Kidney tubule cell (primary cell): ENCODE data around the gene SLC25A47.
"Not testable (repeated sequence)": the region's sequence is repeated elsewhere in the genome, so short reads cannot be mapped to it uniquely, and the experiment has no call there.

Experiments
- DNase-seq: peaks from one replicate; pipeline ENCODE4 v3.0.0-alpha.2; 2018; ENCODE audit warnings: low spot score

The SLC25A47 gene

GRCh38 chr14:100323121-100323941 is at the start of gene SLC25A47:
Gene SLC25A47 (plus strand): TSS chr14:100323339. CDS start chr14:100323415, 76 bp downstream.
- DNase-seq = no peak

GRCh38 chr14:100274250-100274649 is 48.9 kb upstream of the SLC25A47 start:
- no peak for DNase-seq

GRCh38 chr14:100275214-100275613 is 47.9 kb upstream of the SLC25A47 start:
- DNase-seq = no peak

GRCh38 chr14:100278702-100279101 is 44.4 kb upstream of the SLC25A47 start:
- peak; percentile 33 for DNase-seq

GRCh38 chr14:100279133-100279532 is 44.0 kb upstream of the SLC25A47 start:
- no peak for DNase-seq

- DNase-seq = no peak
Observed at GRCh38 chr14:100279563-100279962, 43.6 kb upstream of the SLC25A47 start.

- no peak for DNase-seq
Observed at GRCh38 chr14:100281286-100282082, 41.7 kb upstream of the SLC25A47 start.

- DNase-seq = no peak
Observed at GRCh38 chr14:100282083-100282350, 41.1 kb upstream of the SLC25A47 start.

GRCh38 chr14:100282766-100283419 is 40.2 kb upstream of the SLC25A47 start:
- no peak for DNase-seq

- DNase-seq = not testable (repeated sequence)
Observed at GRCh38 chr14:100283436-100283835, 39.7 kb upstream of the SLC25A47 start.

- no peak for DNase-seq
Observed at GRCh38 chr14:100283984-100284881, 38.9 kb upstream of the SLC25A47 start.

GRCh38 chr14:100285021-100285912 is 37.9 kb upstream of the SLC25A47 start:
- DNase-seq = peak; percentile 76

GRCh38 chr14:100285913-100286400 is 37.2 kb upstream of the SLC25A47 start:
- DNase-seq = no peak

GRCh38 chr14:100286484-100287191 is 36.5 kb upstream of the SLC25A47 start:
- DNase-seq = no peak

- no peak for DNase-seq
Observed at GRCh38 chr14:100287202-100287997, 35.7 kb upstream of the SLC25A47 start.

- DNase-seq = not testable (repeated sequence)
Observed at GRCh38 chr14:100287998-100288295, 35.2 kb upstream of the SLC25A47 start.

- DNase-seq = no peak
Observed at GRCh38 chr14:100288382-100289185, 34.6 kb upstream of the SLC25A47 start.

- DNase-seq = no peak
Observed at GRCh38 chr14:100289916-100290606, 33.1 kb upstream of the SLC25A47 start.
